Measurements from ENCODE around the gene MRPL23.

DNA sequence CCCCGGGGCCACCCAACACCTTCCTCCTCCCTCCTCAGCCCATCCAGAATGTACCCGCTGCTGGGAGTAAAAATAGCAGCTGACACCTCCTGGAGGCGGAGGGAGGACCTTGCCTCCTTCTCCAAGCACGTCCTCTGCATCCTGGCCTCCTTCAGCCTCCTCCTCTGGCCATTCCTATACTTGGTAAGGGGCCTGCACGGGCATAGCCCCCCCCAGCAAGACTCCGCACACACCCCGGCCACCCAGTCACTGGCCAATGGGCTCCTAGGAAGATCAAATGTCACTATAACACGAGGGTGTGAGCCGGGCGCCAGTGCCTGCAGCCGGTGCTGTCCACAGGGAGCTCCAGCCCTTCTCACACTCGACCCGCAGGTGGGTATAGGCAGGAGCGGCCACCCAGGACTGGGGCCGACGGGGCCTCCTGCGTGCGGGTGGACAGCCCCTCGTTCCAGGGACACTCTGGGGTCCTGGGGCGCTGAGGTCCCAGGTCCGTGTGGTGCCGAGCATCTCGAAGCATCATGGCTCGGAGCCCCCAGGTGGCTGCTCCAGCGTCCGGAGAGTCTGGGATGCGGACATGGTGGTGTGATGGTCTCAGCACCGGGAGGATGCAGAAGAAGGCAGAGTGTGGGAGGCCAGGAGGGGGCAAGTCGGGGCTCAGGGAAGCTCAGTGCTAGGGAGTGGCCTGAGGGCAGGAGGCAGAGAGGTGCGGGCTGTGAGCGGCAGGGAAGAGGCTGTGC, 27.6 kb upstream of the MRPL23 start, which contains the start of gene TNNT3:
- TF ChIP-seq, protein P1, sequence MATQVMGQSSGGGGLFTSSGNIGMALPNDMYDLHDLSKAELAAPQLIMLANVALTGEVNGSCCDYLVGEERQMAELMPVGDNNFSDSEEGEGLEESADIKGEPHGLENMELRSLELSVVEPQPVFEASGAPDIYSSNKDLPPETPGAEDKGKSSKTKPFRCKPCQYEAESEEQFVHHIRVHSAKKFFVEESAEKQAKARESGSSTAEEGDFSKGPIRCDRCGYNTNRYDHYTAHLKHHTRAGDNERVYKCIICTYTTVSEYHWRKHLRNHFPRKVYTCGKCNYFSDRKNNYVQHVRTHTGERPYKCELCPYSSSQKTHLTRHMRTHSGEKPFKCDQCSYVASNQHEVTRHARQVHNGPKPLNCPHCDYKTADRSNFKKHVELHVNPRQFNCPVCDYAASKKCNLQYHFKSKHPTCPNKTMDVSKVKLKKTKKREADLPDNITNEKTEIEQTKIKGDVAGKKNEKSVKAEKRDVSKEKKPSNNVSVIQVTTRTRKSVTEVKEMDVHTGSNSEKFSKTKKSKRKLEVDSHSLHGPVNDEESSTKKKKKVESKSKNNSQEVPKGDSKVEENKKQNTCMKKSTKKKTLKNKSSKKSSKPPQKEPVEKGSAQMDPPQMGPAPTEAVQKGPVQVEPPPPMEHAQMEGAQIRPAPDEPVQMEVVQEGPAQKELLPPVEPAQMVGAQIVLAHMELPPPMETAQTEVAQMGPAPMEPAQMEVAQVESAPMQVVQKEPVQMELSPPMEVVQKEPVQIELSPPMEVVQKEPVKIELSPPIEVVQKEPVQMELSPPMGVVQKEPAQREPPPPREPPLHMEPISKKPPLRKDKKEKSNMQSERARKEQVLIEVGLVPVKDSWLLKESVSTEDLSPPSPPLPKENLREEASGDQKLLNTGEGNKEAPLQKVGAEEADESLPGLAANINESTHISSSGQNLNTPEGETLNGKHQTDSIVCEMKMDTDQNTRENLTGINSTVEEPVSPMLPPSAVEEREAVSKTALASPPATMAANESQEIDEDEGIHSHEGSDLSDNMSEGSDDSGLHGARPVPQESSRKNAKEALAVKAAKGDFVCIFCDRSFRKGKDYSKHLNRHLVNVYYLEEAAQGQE (IDR thresholded peaks at IDR 0.05; ENCODE audit: insufficient read depth in 1 of 2, low read depth in 2 of 2, low read length in 2 of 2) = no peak
- TF ChIP-seq POLR2AphosphoS5 (IDR thresholded peaks at IDR 0.05; ENCODE audit: low read depth, low read length) (no peak), TAF1 (IDR thresholded peaks at IDR 0.05; ENCODE audit: borderline replicate concordance, insufficient read depth, low read length) (no peak)
